K562 (cell line): ENCODE results near the gene ULBP2.

Experiments used
- FOXA3 ChIP-seq, 2 experiments: fragments of 450-650 bp in 1 of 2; sonication (generic) in 1 of 2; formaldehyde crosslinking; IDR thresholded peaks in 1 of 2; conservative IDR thresholded peaks in 1 of 2; 2 replicates each; pipeline versions ENCODE4 v1.4.0 to v1.8.0; 2020 to 2022; ENCODE audit warnings: mild to moderate bottlenecking in 2 of 2, missing genetic modification reagents in 1 of 2
- HOXB6 ChIP-seq: fragments of 250-450 bp; sonication (Bioruptor Pico); IDR thresholded peaks from 2 replicates; pipeline ENCODE4 v1.5.1; 2022; ENCODE audit warnings: mild to moderate bottlenecking, borderline replicate concordance
- POLR2AphosphoS5 ChIP-seq: IDR thresholded peaks from 2 replicates; pipeline ENCODE4 v1.6.1; 2011; ENCODE audit warnings: mild to moderate bottlenecking, low read depth, low read length, moderate library complexity; ENCODE audit not compliant: control insufficient read depth, insufficient read depth
- ZNF121 ChIP-seq: sonication (generic); formaldehyde crosslinking; conservative IDR thresholded peaks from 2 replicates; pipeline ENCODE4 v1.8.0; 2022; ENCODE audit warnings: missing genetic modification reagents
- ZNF311 ChIP-seq: fragments of 250-450 bp; sonication (Bioruptor Pico); IDR thresholded peaks from 2 replicates; pipeline ENCODE4 v1.4.0; 2020; ENCODE audit warnings: mild to moderate bottlenecking, moderate library complexity
- TF ChIP-seq, protein P1 (sequence below): fragments of 150-350 bp; IDR thresholded peaks from 2 replicates; pipeline ENCODE4 v1.6.1; 2014; ENCODE audit warnings: low read depth, mild to moderate bottlenecking, low read length, borderline replicate concordance
- TF ChIP-seq, protein P2 (sequence below), 2 experiments: IDR thresholded peaks in 1 of 2; conservative IDR thresholded peaks in 1 of 2; 2 replicates each; pipeline ENCODE4 v1.6.1; 2016; ENCODE audit warnings: low read depth in 2 of 2, mild to moderate bottlenecking in 1 of 2, missing compliant biosample characterization in 1 of 2, missing genetic modification characterization in 1 of 2, moderate library complexity in 1 of 2

DNA sequence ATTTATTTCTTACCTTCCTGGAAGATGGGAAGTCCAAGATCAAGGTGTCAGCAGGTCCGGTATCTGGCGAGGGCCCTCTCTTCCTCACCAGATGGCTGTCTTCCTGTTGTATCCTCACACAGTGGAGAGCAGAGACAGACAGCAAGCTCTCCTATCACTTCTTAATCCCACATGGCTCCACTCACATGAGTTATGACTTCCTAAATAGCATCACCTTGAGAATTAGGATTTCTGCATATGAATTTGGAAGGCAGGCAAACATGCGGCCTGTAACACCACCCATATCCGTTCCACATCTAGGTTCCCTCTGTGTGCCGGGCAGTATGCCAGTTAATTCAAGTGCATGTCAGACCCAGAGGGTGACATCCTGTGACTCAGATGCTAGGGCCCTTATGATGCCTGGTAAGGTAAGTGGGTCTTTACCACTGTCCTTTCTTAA, 46.0 kb upstream of the ULBP2 start:
- TF ChIP-seq POLR2AphosphoS5 (no peak), HOXB6 (CRISPR knock-in tag) (no peak), ZNF311 (CRISPR knock-in tag) (no peak), ZNF121 (CRISPR knock-in tag) (no peak), FOXA3 (CRISPR knock-in tag; conservative IDR thresholded peaks at IDR 0.05 in 1 of 2, IDR thresholded peaks at IDR 0.05 in 1 of 2) (no peak)
- TF ChIP-seq, protein P1, sequence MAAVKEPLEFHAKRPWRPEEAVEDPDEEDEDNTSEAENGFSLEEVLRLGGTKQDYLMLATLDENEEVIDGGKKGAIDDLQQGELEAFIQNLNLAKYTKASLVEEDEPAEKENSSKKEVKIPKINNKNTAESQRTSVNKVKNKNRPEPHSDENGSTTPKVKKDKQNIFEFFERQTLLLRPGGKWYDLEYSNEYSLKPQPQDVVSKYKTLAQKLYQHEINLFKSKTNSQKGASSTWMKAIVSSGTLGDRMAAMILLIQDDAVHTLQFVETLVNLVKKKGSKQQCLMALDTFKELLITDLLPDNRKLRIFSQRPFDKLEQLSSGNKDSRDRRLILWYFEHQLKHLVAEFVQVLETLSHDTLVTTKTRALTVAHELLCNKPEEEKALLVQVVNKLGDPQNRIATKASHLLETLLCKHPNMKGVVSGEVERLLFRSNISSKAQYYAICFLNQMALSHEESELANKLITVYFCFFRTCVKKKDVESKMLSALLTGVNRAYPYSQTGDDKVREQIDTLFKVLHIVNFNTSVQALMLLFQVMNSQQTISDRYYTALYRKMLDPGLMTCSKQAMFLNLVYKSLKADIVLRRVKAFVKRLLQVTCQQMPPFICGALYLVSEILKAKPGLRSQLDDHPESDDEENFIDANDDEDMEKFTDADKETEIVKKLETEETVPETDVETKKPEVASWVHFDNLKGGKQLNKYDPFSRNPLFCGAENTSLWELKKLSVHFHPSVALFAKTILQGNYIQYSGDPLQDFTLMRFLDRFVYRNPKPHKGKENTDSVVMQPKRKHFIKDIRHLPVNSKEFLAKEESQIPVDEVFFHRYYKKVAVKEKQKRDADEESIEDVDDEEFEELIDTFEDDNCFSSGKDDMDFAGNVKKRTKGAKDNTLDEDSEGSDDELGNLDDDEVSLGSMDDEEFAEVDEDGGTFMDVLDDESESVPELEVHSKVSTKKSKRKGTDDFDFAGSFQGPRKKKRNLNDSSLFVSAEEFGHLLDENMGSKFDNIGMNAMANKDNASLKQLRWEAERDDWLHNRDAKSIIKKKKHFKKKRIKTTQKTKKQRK = no peak
- TF ChIP-seq, protein P2, sequence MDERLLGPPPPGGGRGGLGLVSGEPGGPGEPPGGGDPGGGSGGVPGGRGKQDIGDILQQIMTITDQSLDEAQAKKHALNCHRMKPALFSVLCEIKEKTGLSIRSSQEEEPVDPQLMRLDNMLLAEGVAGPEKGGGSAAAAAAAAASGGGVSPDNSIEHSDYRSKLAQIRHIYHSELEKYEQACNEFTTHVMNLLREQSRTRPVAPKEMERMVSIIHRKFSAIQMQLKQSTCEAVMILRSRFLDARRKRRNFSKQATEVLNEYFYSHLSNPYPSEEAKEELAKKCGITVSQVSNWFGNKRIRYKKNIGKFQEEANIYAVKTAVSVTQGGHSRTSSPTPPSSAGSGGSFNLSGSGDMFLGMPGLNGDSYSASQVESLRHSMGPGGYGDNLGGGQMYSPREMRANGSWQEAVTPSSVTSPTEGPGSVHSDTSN (CRISPR knock-in tag; IDR thresholded peaks at IDR 0.05; ENCODE audit: low read depth) = no peak
- TF ChIP-seq, protein P2 (tag; conservative IDR thresholded peaks at IDR 0.05; ENCODE audit: low read depth) = no peak
